Spleen (tissue), 11 donors: Measurements from ENCODE around the gene PRR5L. TPM values are rescaled to one million over a fixed set of nuclear protein-coding genes. Genes with fewer than 3 reads are reported as not detected.

Experiments used
- DNase-seq: peaks from one replicate; pipeline ENCODE4 v3.0.0-alpha.2; 2020
- H3K27ac ChIP-seq, 8 donors: fragments of 200-600 bp; sonication (generic) in 7 of 8; 1 replicate in 4 of 8; 2 replicates in 4 of 8; pipeline versions ENCODE4 v1.5.0 to v1.8.0; 2016 to 2021; ENCODE audit warnings: inconsistent platforms in 4 of 8, mild to moderate bottlenecking in 4 of 8, moderate library complexity in 1 of 8
- H3K27me3 ChIP-seq, 7 donors: fragments of 200-600 bp; sonication (generic) in 6 of 7; replicated peaks in 1 of 7; 1 replicate in 4 of 7; 2 replicates in 3 of 7; pipeline versions ENCODE4 v1.5.0 to v1.8.0; 2016 to 2021; ENCODE audit warnings: inconsistent platforms in 3 of 7, mild to moderate bottlenecking in 1 of 7
- H3K36me3 ChIP-seq, 6 donors: fragments of 200-600 bp; sonication (generic) in 5 of 6; 1 replicate in 4 of 6; 2 replicates in 2 of 6; pipeline versions ENCODE4 v1.5.0 to v1.8.0; 2016 to 2021; ENCODE audit warnings: inconsistent platforms in 2 of 6
- H3K4me1 ChIP-seq, 6 donors: fragments of 200-600 bp; sonication (generic) in 5 of 6; 1 replicate in 3 of 6; 2 replicates in 3 of 6; pipeline versions ENCODE4 v1.5.0 to v1.8.0; 2016 to 2021; ENCODE audit warnings: inconsistent platforms in 3 of 6
- H3K4me3 ChIP-seq, 8 donors: fragments of 200-600 bp; sonication (generic) in 7 of 8; 1 replicate in 4 of 8; 2 replicates in 4 of 8; pipeline versions ENCODE4 v1.5.0 to v1.8.0; 2016 to 2021; ENCODE audit warnings: inconsistent platforms in 4 of 8, mild to moderate bottlenecking in 4 of 8, moderate library complexity in 2 of 8
- H3K9me3 ChIP-seq, 8 donors: fragments of 200-600 bp; sonication (generic) in 7 of 8; 1 replicate in 4 of 8; 2 replicates in 4 of 8; pipeline versions ENCODE4 v1.5.0 to v1.8.0; 2016 to 2021; ENCODE audit warnings: inconsistent platforms in 4 of 8
- POLR2A ChIP-seq, 3 donors: fragments of 450-650 bp; IDR thresholded peaks; one replicate each; pipeline ENCODE4 v1.5.1; 2017; ENCODE audit warnings: antibody characterized with exemption in 3 of 3, mild to moderate bottlenecking in 1 of 3
- POLR2AphosphoS5 ChIP-seq, 3 donors: sonication (generic); formaldehyde crosslinking; IDR thresholded peaks; one replicate each; pipeline ENCODE4 v1.5.1; 2017; ENCODE audit warnings: antibody characterized with exemption in 3 of 3
- WGBS, 5 donors: extraction: QIAGEN DNeasy Blood & Tissue Kit in 3 of 5; methylation state at CpG; one replicate each; pipeline versions ENCODE4 v1.1.5 to v1.1.7; 2013 to 2018; 5-methylcytosine and 5-hydroxymethylcytosine counted together
- intact Hi-C: fragments of 100-400 bp; cut with DNase I; formaldehyde crosslinking; loops from one replicate; pipeline ENCODE4 v1.15.0; 2023; ENCODE audit warnings: low total_unique reads
- polyA plus RNA-seq, 3 donors: library from polyadenylated mRNA; stranded (reverse); fragments of 200-250 nt; gene quantifications; one replicate each; pipeline ENCODE4 v1.2.1, GENCODE V29; 2013
- total RNA-seq, 7 donors: library from RNA; depleted of rRNA in 3 of 7; stranded (reverse); fragments of >200 nt in 3 of 7; fragmentation: NEBNext Ultra II Directional in 4 of 7; extraction: Animal tissue kit (Norgen Biotek cat#: 25700) in 4 of 7; gene quantifications; one replicate each; pipeline versions ENCODE4 v1.1.0 to v1.2.1, GENCODE V29; 2016 to 2021
- TF ChIP-seq, protein P1 (sequence below), 11 experiments: fragments of 200-600 bp in 7 of 11; fragments of 450-650 bp in 4 of 11; sonication (generic) in 4 of 11; IDR thresholded peaks in 8 of 11; conservative IDR thresholded peaks in 3 of 11; 1 replicate in 7 of 11; 2 replicates in 4 of 11; pipeline versions ENCODE4 v1.4.0 to v1.8.0; 2016 to 2021; ENCODE audit warnings: antibody characterized with exemption in 11 of 11, inconsistent platforms in 4 of 11, mild to moderate bottlenecking in 1 of 11
- donor health status: healthy with polysubstance abuse.
- donor health status: DM: no; HTN: no; CAD: no; lungs with moderate emphysema.
- donor health status: DM: no; HTN: no; CAD: no.
- donor health status: Bipolar disorder and iron deficiency.
- donor health status: healthy.
- donor health status: DM: no; HTN: no; CAD: no.
- donor health status: DM: yes; HTN: yes; CAD: no.

PRR5L gene
- total and polyA plus RNA-seq, 10 donors, result 10.7 to 330 (median 140) TPM

DNA sequence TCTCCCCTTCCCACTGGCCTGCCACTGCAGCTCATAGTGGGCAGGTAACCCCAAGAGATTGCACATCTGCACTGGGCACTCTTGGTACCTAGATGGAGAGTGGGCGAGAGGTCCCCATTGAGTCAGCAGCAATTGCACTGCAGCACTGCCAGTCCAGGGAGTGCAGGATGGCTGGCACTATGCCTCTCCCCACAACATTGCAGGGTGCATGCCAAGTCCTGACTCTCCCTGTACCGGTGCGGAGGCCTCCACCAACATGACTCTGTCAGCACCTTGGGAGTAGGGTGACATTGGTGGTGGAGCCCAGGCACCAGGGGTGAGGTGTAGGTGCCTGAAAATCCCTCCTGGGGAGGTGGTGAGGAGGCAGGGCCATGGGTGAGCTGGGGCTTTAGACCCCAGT, 131.8 kb downstream of the PRR5L start:
- Histone ChIP-seq H3K36me3 (peaks cover 0 to 73% (median 11%) of the 10 kb centered on the region in 6 donors), H3K4me3 (no peak overlapping the region), H3K9me3 (no peaks in the 10 kb centered on the region), H3K27ac (peak overlapping the region in 1 of 8 donors; percentile 49), H3K27me3 (no peaks in the 10 kb centered on the region), H3K4me1 (peaks cover 24 to 79% (median 47%) of the 10 kb centered on the region in 6 donors)
- TF ChIP-seq POLR2AphosphoS5 (IDR thresholded peaks at IDR 0.05) (peak in 1 of 3 donors; percentile 46), POLR2A (IDR thresholded peaks at IDR 0.05) (no peak)
- TF ChIP-seq, protein P1, sequence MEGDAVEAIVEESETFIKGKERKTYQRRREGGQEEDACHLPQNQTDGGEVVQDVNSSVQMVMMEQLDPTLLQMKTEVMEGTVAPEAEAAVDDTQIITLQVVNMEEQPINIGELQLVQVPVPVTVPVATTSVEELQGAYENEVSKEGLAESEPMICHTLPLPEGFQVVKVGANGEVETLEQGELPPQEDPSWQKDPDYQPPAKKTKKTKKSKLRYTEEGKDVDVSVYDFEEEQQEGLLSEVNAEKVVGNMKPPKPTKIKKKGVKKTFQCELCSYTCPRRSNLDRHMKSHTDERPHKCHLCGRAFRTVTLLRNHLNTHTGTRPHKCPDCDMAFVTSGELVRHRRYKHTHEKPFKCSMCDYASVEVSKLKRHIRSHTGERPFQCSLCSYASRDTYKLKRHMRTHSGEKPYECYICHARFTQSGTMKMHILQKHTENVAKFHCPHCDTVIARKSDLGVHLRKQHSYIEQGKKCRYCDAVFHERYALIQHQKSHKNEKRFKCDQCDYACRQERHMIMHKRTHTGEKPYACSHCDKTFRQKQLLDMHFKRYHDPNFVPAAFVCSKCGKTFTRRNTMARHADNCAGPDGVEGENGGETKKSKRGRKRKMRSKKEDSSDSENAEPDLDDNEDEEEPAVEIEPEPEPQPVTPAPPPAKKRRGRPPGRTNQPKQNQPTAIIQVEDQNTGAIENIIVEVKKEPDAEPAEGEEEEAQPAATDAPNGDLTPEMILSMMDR (IDR thresholded peaks at IDR 0.05 in 8 of 11, conservative IDR thresholded peaks at IDR 0.05 in 3 of 11), result no peak
- WGBS, 5 donors, result 96 to 100% (median 100%) methylated on average over 1 to 3 of the region's 3 CpGs
- DNase-seq, result peak; percentile 73
- intact Hi-C loops, result no loop called here

DNA sequence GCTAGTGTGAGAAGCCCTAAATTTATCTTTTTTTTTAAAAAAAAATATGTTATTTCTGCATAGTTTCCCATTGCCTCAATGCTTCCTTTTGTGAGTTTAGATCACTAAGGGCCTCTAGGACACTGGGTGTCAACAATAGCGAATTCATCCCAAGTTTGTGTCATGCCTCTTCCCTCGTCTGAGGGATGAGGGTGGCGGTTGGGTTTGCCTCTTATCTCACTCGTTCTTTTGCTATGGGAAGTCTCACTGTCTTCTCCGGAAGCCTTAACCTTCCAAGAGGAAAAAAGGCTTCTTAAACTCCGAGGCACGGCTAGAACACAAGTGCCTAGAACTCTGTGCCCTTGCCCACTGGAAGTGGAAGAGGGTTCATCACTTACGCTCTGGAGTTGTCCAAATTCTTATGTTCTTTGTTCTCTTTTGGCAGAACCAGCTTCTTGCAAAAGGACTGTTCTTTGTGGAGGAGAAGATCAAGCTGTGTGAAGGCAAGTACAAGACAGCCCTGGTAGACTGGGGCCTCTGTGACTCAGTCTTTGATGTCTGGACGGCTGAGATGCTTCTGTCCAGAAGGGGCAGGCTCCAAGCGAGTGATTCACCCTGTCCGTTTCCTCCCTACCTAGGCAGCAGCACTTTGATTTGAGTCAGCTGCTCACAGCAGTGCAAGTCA, 135.5 kb downstream of the PRR5L start:
- peaks cover 0 to 81% (median 16%) of the 10 kb centered on the region in 6 donors for H3K36me3 ChIP-seq
- H3K4me3 ChIP-seq, result no peak overlapping the region
- TF ChIP-seq, protein P1 (IDR thresholded peaks at IDR 0.05 in 8 of 11, conservative IDR thresholded peaks at IDR 0.05 in 3 of 11), result no peak
- TF ChIP-seq POLR2AphosphoS5 (IDR thresholded peaks at IDR 0.05) (no peak), POLR2A (IDR thresholded peaks at IDR 0.05) (no peak)
- H3K9me3 ChIP-seq, result no peaks in the 10 kb centered on the region
- peaks cover 8 to 74% (median 33%) of the 10 kb centered on the region in 6 donors for H3K4me1 ChIP-seq
- intact Hi-C loops, result no loop called here
- H3K27me3 ChIP-seq, result no peaks in the 10 kb centered on the region
- 70 to 82% (median 81%) methylated on average over 11 of the region's 11 CpGs for WGBS, 5 donors
- no peak for DNase-seq
- peak overlapping the region in 2 of 8 donors; percentile 0 to 17 for H3K27ac ChIP-seq

DNA sequence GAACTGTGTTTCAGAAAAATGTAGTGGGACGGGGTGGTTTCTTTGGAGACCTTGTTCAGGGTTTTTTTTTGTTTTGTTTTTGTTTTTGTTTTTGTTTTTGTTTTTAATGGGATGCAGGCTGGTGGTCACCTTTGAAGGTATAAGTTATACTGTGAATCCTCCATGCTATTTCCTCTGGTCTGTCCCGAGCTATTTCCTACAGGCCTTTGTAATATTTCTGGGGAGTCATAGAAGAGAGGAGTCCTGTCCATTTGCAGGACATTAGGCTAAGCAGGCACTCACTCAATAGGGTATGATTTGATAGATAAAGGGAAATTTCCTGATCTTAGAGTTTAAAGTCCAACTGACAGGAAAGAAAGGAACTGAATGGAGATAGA, 136.0 kb downstream of the PRR5L start:
- Histone ChIP-seq H3K36me3 (peaks cover 0 to 86% (median 16%) of the 10 kb centered on the region in 6 donors), H3K4me1 (peaks cover 4 to 74% (median 29%) of the 10 kb centered on the region in 6 donors), H3K9me3 (no peaks in the 10 kb centered on the region), H3K4me3 (no peak overlapping the region), H3K27me3 (no peaks in the 10 kb centered on the region), H3K27ac (peak overlapping the region in 2 of 8 donors; percentile 0 to 7)
- intact Hi-C loops, result no loop called here
- 49 to 90% (median 83%) methylated on average over 2 of the region's 2 CpGs for WGBS, 5 donors
- TF ChIP-seq, protein P1 (IDR thresholded peaks at IDR 0.05 in 8 of 11, conservative IDR thresholded peaks at IDR 0.05 in 3 of 11), result no peak
- TF ChIP-seq POLR2AphosphoS5 (IDR thresholded peaks at IDR 0.05) (no peak), POLR2A (IDR thresholded peaks at IDR 0.05) (no peak)
- DNase-seq, result no peak

DNA sequence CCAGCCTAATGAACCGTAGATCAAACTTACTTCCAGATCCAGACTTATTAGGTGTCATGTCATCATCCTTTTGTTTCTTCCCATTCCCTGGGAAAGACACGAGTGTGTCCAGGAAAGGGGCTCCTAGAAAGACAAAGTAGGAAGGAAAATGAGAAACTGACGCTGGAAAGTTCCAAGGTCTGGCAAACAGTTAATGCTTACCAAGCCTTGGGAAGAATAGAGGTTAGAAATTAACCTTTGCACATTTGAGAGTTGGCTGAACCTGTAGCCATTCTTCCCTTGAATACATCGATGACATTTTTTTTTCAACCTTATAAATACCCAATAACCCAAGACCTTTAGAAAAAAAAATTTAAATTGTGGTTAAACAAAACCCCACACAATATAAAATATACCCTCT, 136.7 kb downstream of the PRR5L start:
- Histone ChIP-seq H3K4me3 (no peak overlapping the region), H3K9me3 (no peaks in the 10 kb centered on the region), H3K27ac (no peak overlapping the region), H3K27me3 (no peaks in the 10 kb centered on the region), H3K4me1 (peaks cover 3 to 68% (median 25%) of the 10 kb centered on the region in 6 donors), H3K36me3 (peaks cover 0 to 86% (median 16%) of the 10 kb centered on the region in 6 donors)
- intact Hi-C loops, result no loop called here
- no peak for DNase-seq
- no peak for TF ChIP-seq POLR2AphosphoS5 (IDR thresholded peaks at IDR 0.05)
- TF ChIP-seq, protein P1 (IDR thresholded peaks at IDR 0.05 in 8 of 11, conservative IDR thresholded peaks at IDR 0.05 in 3 of 11), result no peak
- TF ChIP-seq POLR2A (IDR thresholded peaks at IDR 0.05), result no peak
- 72 to 85% (median 79%) methylated on average over 4 of the region's 4 CpGs for WGBS, 5 donors
